GM18499 (cell line): ENCODE measurements around the gene CCR6.
"Not testable (repeated sequence)": the region's sequence is repeated elsewhere in the genome, so short reads cannot be mapped to it uniquely, and the experiment has no call there.

Experiments used
- ATAC-seq: cut with Tn5 transposase; IDR thresholded peaks from one replicate; pipeline ENCODE4 v1.9.1; 2021; ENCODE audit warnings: moderate number of reproducible peaks; ENCODE audit not compliant: insufficient read depth, unreplicated experiment

Gene CCR6

DNA sequence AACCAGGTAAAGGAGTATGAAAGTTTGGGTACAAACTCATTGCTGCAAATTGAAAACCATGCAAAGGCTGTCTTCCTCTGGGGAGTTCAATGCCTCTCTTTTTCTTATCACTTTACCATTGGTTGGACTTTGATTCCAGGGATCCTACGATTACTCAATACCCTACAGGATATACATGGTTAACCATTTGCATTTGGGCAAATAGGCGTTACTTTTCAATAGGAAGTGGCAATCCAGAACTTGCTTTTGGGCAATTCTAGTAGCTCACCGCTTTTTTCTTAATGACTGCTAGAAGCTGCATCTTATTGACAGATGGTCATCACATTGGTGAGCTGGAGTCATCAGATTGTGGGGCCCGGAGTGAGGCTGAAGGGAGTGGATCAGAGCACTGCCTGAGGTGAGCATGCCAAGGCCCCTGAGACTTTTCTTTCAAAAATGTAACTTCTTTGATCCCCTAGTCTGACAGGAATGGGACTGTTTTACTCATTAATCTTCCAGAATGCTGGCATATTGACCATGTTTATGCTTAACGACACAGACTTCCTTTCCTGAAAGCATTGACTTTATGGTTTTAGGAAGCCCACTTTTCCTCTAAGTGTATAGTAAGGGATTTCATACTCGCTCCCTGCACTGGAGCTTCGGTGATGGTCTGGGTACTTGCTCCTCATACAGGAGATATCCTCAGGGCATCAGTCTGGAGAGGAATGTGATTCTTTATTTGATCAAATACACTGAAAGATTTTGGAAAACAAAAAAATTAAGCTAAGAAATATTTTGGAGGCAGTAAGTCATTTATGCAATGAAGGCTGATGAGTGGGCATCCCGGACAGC is at the start of gene CCR6:
Gene CCR6 (plus strand): TSS at position 270 of the 831 bp plus-strand sequence. CDS start 13,039 bp downstream, outside the sequence.
- ATAC-seq: no peak

DNA sequence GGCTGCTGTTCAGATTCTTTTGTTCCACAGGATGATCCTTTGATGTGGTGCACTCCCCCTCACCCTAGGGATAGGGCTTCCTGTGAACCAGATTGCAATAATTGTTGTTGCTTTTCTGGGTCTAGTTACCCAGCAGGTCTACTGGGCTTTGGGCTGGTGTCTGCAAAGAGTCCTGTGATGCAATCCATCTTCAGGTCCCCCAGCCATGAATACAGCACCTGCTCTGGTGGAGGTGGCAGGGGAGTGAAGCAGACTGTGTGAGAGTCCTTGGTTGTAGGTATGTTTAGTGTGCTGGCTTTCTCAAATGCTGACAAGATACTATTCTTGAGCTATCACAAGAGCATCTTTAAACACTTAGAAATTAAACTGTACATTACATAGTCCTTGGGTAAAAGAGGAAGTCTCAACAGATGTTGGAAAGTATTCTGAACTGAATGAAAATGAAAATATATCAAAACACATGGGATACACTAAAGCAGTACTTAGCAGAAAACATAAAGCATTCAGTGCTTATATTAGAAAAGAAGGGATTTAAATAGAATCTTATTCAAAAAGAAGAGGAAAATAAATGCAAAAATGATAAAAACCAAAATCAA is 49.1 kb upstream of the CCR6 start:
- no peak for ATAC-seq

DNA sequence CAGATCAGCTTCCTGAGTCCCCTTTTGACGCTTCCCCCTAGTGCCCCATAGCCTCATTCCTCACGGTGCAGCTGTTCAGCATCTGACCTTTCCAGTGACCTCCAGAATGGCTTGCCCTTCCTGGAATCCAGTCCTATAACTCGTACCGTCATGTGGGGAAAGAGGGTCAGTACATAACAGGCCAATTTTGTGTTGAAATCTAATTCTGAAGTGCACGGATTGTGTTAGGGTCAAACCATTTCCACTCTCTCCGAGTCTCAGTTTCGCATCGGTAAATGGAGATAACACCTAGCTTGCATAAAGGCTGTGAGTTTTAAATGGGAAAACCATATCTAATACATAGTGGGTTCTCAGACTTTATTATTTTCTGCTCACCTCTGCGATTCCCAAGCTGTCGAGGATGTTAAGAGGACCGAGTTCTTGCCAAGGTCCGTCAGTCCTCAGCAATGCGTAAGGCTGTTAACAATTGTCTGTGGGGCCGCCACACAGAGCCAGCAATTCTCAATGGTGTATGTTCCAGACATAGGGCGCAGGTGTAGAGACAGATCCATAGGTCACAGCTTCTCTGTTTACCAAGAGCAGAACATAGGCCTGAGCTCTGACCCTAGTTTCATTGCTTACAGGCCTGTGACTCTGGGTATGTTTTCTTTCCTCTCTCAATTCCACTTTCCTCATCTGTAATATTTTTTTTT is 45.5 kb upstream of the CCR6 start:
- ATAC-seq: no peak

DNA sequence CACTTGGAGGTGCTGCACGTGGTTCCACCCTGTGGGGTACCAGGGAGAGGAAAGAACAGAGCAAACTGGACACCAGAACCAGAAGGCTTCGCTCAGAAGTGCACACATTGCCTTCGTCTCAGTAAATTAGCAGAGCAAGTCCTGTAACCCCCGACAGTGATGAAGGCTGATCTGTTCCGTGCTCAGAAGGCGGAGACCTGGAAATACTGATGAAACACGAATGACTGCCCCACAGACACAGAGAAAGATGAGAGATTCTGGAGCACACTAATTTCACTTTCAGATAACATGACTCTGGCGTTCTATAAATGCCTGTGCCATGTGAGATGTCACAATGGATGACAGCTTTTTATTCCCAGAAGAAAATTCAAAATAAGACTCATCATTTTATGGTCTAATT is 44.2 kb upstream of the CCR6 start:
- ATAC-seq: no peak

DNA sequence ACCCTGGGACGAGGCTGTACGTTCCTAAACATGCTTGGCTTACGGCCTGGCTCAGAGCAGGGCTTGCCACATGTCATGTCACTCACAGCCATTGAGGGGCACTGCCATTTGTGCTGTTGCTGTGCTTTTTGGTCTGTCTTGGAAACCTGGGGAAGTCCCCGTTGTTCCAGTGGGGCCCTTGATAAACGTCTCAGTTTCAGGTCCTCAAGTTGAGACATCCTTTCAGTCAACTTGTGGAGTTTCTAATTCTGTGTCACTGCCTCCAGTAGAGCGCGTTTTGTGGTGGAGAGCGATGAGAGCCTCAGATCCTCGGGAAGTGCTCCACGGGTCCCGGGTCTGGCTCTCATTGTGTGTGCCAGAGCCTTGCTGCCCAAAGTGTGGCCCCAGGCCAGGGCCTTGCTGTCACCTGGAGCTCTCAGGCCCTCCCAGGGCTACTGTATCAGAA is 43.0 kb upstream of the CCR6 start:
- peak; percentile 95 for ATAC-seq

DNA sequence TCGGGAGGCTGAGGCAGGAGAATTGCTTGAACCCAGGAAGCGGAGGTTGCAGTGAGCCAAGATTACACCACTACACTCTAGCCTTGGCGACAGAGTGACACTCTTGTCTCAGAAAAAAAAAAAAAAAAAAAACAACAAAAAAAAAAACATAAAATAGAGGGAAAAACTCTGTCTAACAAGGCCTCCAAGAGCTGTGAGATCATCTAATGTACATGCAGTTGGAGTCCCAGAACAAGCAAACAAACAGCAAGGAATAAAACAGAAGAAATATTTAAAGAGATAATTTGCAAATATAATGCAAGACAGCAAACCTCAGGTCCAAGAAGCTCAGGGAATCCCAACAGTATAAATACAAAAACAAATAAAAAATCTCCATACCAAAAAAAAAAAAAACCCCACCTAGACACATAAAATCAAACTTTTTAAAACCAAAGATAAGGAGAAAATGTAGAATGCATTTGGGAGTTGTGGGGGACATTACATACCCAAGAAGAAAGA is 35.0 kb upstream of the CCR6 start:
- ATAC-seq: no peak

DNA sequence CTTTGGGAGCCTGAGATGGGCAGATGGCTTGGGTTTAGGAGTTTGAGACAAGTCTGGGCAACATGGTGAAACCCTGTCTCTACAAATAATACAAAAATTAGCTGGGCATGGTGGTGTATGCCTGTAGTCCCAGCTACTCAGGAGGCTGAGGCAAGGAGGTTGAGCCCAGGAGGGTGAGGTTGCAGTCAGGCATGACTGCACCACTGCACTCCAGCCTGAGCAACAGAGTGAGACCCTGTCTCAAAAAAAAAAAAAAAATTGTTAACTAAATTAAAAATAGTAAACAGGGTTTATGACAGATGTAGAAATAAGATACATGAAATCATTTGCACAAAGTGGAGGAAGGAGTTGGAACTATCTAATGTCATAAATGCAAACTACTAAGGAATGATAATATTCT is 34.2 kb upstream of the CCR6 start:
- not testable (repeated sequence) for ATAC-seq

DNA sequence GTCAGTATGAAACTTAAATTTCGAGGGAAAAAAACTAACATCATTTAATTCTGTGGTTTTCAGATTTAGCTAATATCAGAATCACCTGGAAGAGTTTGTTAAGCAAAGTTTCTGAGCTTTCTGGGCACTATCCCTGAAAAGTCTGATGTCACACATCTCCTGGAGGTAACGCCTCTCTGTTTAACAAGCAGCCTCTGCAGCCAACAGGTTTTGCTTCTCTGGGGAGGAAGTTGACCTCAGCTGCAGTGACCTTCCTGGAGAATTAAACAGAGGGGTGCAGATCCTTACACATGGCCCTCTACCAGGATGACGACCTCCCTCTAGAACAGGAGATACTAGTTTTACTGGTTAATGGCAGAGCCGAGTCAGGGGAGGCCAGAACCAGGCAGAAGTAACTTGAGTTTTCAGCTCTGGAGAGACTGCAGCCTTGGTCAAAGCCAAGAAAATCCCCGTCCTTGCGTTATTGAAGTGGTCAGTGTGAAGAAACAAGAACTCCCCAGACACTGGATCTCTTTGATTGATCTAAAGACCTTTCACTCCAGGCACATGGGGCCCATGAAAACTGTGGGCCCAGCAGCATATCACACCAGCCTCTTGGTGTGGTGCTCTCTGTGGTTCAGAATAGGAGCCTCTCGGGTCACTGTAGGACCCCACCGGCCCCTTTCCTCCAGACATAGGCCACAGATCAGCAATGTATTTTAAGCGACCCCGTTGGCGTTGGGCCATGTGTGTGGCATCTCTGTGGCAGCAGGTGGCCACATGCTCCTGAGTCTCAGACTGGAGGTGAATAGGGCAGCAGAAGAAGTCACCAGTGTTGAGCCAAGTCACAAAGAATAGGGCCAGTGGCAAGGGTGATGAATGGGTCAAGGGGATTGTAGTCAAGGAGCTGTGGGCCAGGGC is 33.4 kb upstream of the CCR6 start:
- no peak for ATAC-seq

DNA sequence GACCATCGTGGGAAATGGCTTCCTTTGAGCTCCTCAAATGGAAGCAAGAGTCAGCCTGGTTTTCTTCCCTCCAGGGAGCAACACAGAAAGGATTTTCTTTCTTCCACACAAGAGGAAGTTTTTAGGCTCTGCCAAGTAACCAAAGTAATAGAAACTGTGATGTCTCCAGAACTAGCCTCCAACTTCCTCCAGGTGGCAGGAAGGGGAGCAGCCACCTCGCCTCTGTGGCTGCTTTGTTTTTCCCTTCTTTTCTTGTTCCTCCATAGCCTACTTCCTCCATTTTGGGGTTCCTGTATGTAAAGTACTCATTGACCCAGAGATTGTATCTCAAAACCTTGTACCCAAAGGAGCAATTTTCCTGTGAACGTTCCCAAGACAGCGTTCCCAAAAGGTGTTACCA is 32.7 kb upstream of the CCR6 start:
- no peak for ATAC-seq

DNA sequence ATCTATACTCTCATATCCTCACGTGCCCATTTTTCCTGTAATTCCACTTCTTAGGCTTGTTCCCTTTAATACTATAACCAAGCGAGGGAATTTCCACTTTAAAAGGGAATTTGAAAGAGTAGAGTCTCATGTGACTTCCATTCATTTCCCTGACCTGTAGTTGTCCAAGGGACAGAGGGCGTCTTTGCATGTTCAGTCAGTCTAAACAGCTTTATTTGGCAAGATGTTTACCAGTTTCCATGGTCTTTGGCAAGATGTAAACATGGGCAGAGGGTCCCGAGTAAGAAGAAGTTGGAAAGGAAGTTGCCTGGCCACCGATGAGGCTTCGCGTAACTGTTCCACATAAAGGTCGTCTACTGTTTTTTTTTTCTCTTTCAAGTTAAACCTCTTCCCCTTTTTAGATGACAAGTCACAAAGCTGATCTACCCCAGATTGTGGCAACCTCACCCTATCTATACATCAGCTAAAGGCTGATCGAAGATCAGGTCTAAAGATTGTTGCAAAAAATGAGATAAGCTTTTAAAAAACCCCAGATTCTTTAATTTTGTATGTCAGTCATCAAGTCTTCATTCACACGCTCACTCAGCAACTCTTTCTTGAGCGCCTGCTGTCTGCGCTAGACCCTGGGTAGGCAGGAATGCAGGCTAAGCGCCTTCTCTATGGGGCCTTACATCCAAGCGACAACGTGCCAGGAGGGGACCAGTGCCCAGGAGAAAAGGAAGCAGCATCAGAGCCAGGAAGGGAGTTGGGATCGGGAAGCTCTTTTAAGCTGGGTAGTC is 31.7 kb upstream of the CCR6 start:
- ATAC-seq: no peak

DNA sequence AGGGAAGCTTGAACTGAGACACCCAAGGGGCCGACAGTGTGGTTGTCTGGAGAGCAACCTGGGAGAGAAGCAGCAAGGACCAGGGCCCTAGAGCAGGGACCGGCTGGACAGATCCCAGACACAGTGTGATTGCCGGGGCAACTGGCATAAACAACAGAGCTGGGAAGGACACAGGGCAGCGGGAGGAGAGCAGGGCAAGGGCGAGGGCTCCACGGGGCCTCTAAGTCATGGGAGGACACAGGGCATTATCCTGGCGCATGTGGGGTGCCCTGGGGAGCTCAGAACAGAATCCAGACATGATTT is 31.1 kb upstream of the CCR6 start:
- no peak for ATAC-seq

DNA sequence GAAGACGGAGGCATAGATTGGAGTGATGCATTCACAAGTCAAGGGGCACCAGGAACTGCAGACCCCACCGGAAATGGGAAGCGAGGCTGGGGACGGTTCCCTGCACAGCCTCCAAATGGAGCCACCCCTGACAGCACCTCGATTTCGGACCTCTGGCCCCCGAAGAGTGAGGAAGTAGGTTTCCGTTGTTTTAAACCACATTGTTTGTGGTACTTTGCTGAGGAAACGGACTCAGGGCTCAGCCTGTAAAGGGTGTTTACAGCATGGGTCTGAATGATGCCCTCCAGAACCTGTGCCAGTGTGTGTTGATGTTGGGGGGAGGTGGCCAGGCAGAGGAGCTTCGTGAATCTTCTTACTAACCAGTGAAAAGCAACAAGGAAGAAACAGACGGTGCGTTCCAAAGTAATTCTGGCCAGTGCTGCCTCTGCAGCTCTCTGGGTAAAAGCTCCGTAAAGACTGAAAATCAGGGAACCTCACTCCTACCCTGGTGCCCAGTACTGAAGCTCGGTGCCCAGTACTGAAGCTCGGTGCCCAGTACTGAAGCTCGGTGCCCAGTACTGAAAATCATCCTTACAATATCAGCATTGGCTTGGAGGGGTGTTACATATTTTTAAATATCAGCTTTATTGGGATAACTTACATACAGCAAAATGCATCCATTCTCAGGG is 30.1 kb upstream of the CCR6 start:
- no peak for ATAC-seq

DNA sequence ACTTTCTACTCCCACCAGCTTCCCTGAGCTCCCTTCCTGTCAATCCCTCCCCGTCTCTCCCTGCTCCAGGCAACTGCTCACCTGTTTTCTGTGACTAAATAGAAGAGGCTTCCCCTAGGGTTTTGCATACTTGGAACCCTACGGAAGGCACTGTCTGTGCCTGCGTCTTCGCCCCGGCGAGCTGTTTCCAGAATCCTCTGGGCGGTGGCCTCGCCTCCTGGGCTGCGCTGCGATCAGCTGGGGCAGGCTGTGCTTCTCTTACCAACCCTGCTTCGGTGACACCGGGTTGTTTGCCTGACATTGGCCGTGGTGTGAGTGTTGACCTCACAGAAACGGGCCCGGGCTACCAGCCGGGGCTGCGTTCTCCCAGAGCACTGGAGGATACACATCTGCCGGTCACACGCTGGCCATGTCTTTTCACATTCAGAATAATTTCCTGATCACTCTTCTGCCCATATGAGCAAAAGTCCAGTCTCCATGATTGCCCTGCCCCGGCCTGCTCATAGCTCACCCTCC is 29.4 kb upstream of the CCR6 start:
- ATAC-seq: no peak

DNA sequence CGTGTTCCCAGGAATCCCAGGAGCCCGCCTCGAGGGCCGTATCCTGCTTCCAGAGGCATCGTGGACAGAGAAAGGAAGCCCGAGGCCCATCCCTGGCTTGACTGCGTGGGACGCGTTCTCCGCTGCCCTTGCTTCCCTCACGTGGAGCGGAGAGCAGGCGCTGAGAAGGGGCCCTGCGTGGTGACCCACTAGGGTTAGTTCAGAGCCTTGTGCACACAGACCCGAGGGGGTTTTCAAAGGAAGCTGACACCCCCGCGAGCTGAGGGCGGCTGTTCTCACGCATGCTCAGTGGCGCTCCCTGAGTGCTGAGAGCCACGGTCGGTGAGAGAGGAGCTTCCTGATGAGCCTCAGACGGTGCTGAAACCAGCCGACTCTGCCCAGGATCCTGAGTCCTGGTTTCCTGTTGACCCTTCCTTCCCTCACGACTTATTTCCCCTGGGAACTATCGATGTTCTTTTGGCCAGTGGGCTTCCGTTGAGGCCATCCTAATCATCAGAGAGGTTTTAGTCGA is 28.9 kb upstream of the CCR6 start:
- ATAC-seq: peak; percentile 26

DNA sequence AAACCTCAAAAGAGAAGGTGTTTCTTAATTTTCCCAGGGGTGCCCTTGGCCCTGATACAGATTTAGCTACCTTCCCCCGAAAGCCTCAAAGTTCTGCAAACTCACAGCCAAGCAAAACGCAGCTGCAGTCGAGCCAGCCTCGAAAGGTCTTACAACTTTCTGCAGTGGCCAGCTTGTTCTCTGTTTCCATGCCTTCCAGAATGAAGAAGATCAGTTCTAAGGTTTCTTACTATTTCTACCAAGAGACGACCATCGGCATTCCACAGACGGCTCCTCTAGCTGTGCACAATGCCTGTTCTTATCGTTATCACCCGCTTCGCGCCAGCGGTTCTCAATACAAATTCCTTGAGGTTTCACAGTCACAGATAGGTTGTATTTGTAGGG is 28.5 kb upstream of the CCR6 start:
- peak; percentile 10 for ATAC-seq

DNA sequence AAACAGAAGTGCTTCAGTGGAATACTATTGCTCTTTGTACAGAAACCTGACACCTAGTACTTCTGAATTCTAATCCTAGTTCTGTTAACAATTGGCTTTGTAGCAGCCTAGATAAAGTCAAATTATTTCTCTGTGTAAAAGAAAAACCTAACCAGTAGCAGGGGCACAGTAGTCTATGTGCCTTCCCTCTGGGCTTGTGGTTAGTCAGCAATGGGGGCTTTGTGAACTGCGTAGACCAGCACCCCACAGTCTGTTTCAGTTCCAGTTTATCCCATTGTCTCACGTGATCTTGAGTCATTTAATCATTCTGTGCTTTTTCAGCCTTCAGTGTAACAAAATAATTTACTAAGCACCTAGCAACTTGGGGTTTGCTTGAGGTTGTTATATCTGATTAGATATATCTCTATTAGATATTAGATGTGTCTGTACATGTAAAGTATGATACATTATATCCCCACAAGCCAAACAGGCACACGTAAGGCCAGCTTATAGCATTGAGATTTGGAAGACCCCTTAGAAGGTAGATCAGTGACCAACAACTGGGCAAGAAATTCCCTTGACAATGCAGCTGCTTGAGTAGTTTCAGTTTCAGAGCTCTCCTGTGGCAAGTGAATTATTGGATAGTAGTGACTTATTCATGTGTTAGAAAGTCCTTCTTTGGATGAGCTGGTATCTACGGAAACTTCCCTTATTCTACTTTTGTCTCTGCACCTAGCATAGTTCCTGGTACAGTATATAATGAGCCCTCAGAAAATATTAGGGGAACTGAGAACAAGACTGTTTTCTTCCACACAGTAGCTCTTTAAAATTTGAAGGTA is 27.9 kb upstream of the CCR6 start:
- peak; percentile 44 for ATAC-seq

DNA sequence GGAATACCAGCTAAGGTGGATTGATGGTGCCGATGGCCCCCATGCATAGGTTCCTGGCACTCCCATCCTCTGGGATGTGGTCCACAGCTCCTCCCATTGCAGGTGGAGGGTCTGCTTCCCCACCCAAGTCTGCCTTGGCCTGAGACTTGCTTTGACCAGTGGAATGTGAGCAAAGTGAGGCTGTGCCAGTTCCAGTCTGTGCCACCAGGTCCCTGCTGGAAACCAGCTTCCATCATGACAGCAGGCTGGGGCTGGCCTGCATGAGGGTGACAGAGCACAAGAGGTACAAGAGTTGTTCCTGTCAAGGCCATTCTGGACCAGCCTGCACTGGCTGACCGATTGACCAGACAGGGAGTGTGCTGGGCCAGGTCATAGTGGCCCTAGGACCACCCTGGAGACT is 27.0 kb upstream of the CCR6 start:
- no peak for ATAC-seq

DNA sequence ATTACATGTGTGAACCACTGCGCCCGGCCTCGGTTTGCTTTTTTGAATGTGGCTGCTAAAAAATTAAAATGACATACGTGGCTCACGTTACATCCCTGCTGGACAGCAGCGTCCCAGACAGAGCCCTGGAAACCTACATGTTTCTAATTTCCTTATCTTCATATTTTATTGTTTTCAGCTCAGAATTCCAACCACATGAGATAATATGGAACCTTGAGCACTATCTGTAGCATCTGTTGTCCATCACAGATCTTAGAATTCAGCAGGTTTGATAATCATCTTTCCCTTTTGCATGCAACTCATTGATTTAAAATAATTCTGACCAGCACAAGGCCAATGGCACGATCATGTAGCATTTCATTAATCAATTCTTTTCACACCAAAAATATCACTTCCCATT is 25.9 kb upstream of the CCR6 start:
- no peak for ATAC-seq
